HL-60 (cell line): ENCODE results near the gene ANXA1.

Source experiments
- DNase-seq, 2 experiments: peaks; one replicate each; pipeline ENCODE4 v3.0.0-alpha.2; 2010 to 2020; ENCODE audit warnings: low read depth in 1 of 2, low spot score in 1 of 2
- H3K27ac ChIP-seq: fragments of 250-450 bp; sonication (Bioruptor Pico); replicated peaks from 2 replicates; pipeline ENCODE4 v1.5.1; 2020; ENCODE audit warnings: mild to moderate bottlenecking, moderate library complexity
- H3K27me3 ChIP-seq: fragments of 250-450 bp; sonication (Bioruptor Pico); 2 replicates; pipeline ENCODE4 v1.5.1; 2021; ENCODE audit warnings: mild to moderate bottlenecking, moderate library complexity; ENCODE audit not compliant: insufficient read depth, poor library complexity, severe bottlenecking
- H3K4me3 ChIP-seq: replicated peaks from 2 replicates; pipeline ENCODE4 v1.5.1; 2011; ENCODE audit warnings: mild to moderate bottlenecking, control low read depth, low read length; ENCODE audit not compliant: insufficient read depth
- GABPA ChIP-seq: IDR thresholded peaks from 2 replicates; pipeline ENCODE4 v1.6.1; 2012; ENCODE audit warnings: low read depth
- POLR2AphosphoS5 ChIP-seq: IDR thresholded peaks from 2 replicates; pipeline ENCODE4 v1.6.1; 2012; ENCODE audit warnings: low read depth
- REST ChIP-seq: IDR thresholded peaks from 2 replicates; pipeline ENCODE4 v1.6.1; 2012; ENCODE audit warnings: low read depth; ENCODE audit not compliant: insufficient replicate concordance
- SPI1 ChIP-seq: IDR thresholded peaks from 2 replicates; pipeline ENCODE4 v1.6.1; 2012; ENCODE audit warnings: low read depth, mild to moderate bottlenecking, borderline replicate concordance
- TF ChIP-seq, protein P1 (sequence below): IDR thresholded peaks from one replicate; pipeline ENCODE4 v1.5.1; 2011; ENCODE audit warnings: low read length, control low read depth, inconsistent platforms; ENCODE audit not compliant: insufficient read depth

The ANXA1 gene

GRCh38 chr9:73215249-73215648 is 63.6 kb downstream of the ANXA1 start:
- TF ChIP-seq GABPA (no peak), REST (no peak), SPI1 (no peak), POLR2AphosphoS5 (no peak)
- TF ChIP-seq, protein P1, sequence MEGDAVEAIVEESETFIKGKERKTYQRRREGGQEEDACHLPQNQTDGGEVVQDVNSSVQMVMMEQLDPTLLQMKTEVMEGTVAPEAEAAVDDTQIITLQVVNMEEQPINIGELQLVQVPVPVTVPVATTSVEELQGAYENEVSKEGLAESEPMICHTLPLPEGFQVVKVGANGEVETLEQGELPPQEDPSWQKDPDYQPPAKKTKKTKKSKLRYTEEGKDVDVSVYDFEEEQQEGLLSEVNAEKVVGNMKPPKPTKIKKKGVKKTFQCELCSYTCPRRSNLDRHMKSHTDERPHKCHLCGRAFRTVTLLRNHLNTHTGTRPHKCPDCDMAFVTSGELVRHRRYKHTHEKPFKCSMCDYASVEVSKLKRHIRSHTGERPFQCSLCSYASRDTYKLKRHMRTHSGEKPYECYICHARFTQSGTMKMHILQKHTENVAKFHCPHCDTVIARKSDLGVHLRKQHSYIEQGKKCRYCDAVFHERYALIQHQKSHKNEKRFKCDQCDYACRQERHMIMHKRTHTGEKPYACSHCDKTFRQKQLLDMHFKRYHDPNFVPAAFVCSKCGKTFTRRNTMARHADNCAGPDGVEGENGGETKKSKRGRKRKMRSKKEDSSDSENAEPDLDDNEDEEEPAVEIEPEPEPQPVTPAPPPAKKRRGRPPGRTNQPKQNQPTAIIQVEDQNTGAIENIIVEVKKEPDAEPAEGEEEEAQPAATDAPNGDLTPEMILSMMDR: no peak
- no peaks in the 10 kb centered on the region for H3K27me3 ChIP-seq
- no peak overlapping the region for H3K27ac ChIP-seq
- H3K4me3 ChIP-seq: no peak overlapping the region
- DNase-seq: no peak

DNA sequence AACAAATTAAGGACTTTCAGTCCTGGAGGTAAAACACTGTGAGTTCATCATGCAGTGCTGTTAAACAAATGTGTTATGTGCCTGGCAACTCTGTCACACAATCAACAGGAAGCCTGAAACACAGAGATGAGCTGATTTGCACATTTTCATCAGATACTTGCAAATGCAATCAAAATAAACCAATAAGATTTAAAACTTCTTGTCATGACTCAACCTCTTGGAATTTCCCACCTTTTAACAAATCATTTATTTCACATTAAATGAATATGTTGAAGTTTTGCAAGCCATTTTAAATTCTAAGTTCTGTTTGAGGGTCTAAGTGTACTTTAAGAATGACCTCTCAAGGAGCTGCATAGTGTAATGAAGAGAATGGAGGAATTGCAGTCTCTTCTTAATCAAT is 64.4 kb downstream of the ANXA1 start:
- Histone ChIP-seq H3K27ac (no peak overlapping the region), H3K4me3 (no peak overlapping the region), H3K27me3 (no peaks in the 10 kb centered on the region)
- TF ChIP-seq, protein P1: no peak
- TF ChIP-seq SPI1 (no peak), POLR2AphosphoS5 (no peak), GABPA (no peak), REST (no peak)
- DNase-seq: no peak
